ENCODE data around the gene AKAP13. TPM values are rescaled to one million over a fixed set of nuclear protein-coding genes. Genes with fewer than 3 reads are reported as not detected.
A peak's percentile ranks its signal among the peaks of the same experiment; 100 is the strongest.
"Not testable (repeated sequence)": the region's sequence is repeated elsewhere in the genome, so short reads cannot be mapped to it uniquely, and the experiment has no call there.

Gene AKAP13
- total RNA-seq, 1 donor from 2014 or later = 78.9 TPM

DNA sequence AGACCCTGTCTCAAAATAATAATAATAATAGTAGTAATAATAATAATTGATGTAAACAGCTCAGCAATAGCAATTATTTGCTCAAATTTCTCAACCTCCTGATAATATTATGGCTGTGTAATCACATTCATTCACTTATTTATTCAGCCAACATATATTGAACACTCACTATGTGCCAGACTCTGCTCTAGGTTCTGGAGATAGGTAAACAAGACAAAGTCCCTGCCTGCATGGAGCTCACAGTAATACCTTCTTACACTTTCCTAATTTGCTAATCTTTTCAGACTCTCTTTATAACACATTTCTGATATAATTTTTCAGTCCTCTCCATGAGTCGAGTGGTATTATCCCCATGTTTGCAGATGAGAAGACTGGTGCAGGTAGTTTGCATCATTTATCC is 276.7 kb downstream of the AKAP13 start:
- peaks cover 35% of the 10 kb centered on the region for H3K36me3 Mint-ChIP-seq (ENCODE audit: low read depth)

DNA sequence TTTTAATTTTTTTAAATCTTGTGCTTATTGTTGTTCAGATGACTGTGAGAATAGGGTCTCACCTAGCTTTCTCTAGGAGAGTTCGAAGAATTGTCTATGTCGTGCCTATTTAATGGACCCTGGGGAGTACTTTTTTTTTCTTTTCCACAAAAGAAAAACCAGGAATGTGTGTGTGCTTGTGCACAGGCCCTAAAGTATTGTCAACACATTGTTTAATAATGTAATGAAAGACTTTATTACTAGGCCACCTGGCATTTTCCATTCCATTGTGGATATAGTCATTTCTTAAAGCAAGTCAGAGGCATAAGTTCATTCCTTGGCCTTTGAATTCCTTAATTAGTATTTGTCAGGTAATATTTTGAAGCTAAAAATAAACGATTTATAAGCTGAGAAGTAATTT is 278.4 kb downstream of the AKAP13 start:
- Mint-ChIP-seq H3K9me3 (no peaks in the 10 kb centered on the region), H3K36me3 (ENCODE audit: low read depth) (peaks cover 37% of the 10 kb centered on the region), H3K4me1 (ENCODE audit: low read depth) (no peaks in the 10 kb centered on the region), H3K27me3 (ENCODE audit: insufficient read depth) (no peaks in the 10 kb centered on the region), H3K27ac (no peak overlapping the region), H3K4me3 (no peak overlapping the region)
- no peak for DNase-seq (ENCODE audit: low spot score)
- intact Hi-C loops (cut with micrococcal nuclease) = no loop called here

More for the DNA sequence above, 276.7 kb downstream of the AKAP13 start:
- intact Hi-C loops (cut with micrococcal nuclease) = no loop called here
- DNase-seq (ENCODE audit: low spot score) = no peak
- H3K4me1 Mint-ChIP-seq (ENCODE audit: low read depth) = no peaks in the 10 kb centered on the region
- no peaks in the 10 kb centered on the region for H3K27me3 Mint-ChIP-seq (ENCODE audit: insufficient read depth)
- no peak overlapping the region for H3K4me3 Mint-ChIP-seq
- H3K9me3 Mint-ChIP-seq = no peaks in the 10 kb centered on the region
- no peak overlapping the region for H3K27ac Mint-ChIP-seq

DNA sequence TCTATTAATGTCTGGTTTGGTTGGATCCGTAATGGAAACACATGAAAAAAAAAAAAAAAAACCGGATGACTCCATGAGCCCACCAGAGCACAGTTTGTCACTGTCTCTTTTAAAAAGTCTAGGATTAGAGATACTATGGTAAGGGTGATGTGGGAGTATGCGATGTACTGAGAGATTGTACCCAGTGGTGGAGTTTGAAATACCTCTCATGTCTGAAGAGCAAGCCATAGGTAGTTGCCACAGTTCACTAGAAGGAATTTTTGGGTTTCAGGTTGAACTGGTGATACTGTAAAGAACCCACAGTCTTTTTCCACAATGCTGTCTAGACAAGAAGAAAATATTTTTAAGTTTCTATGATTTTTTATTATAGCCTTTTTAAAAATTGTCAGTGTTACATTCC is 281.5 kb downstream of the AKAP13 start:
- intact Hi-C loops (cut with micrococcal nuclease) = no loop called here
- Mint-ChIP-seq H3K4me3 (no peak overlapping the region), H3K9me3 (no peaks in the 10 kb centered on the region), H3K36me3 (ENCODE audit: low read depth) (peaks cover 50% of the 10 kb centered on the region), H3K4me1 (ENCODE audit: low read depth) (peaks cover 4% of the 10 kb centered on the region), H3K27me3 (ENCODE audit: insufficient read depth) (no peaks in the 10 kb centered on the region), H3K27ac (peak overlapping the region; percentile 4)
- DNase-seq (ENCODE audit: low spot score) = no peak

DNA sequence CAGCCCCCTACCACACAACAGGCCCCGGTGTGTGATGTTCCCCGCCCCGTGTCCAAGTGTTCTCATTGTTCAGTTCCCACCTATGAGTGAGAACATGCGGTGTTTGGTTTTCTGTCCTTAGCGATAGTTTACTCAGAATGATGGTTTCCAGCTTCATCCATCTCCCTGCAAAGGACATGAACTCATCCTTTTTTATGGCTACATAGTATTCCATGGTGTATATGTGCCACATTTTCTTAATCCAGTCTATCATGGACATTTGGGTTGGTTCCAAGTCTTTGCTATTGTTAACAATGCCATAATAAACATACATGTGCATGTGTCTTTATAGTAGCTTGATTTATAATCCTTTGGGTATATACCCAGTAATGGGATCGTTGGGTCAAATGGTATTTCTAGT is 285.3 kb downstream of the AKAP13 start:
- not testable (repeated sequence) for H3K27ac Mint-ChIP-seq; DNase-seq (ENCODE audit: low spot score); H3K9me3 Mint-ChIP-seq; H3K4me3 Mint-ChIP-seq; H3K27me3 Mint-ChIP-seq (ENCODE audit: insufficient read depth)
- peaks cover 58% of the 10 kb centered on the region for H3K36me3 Mint-ChIP-seq (ENCODE audit: low read depth)
- peaks cover 22% of the 10 kb centered on the region for H3K4me1 Mint-ChIP-seq (ENCODE audit: low read depth)
- intact Hi-C loops (cut with micrococcal nuclease) = loop anchor here (5.0 kb wide), 1 partner anchor 123 kb away; no protein-coding TSS in a partner anchor

DNA sequence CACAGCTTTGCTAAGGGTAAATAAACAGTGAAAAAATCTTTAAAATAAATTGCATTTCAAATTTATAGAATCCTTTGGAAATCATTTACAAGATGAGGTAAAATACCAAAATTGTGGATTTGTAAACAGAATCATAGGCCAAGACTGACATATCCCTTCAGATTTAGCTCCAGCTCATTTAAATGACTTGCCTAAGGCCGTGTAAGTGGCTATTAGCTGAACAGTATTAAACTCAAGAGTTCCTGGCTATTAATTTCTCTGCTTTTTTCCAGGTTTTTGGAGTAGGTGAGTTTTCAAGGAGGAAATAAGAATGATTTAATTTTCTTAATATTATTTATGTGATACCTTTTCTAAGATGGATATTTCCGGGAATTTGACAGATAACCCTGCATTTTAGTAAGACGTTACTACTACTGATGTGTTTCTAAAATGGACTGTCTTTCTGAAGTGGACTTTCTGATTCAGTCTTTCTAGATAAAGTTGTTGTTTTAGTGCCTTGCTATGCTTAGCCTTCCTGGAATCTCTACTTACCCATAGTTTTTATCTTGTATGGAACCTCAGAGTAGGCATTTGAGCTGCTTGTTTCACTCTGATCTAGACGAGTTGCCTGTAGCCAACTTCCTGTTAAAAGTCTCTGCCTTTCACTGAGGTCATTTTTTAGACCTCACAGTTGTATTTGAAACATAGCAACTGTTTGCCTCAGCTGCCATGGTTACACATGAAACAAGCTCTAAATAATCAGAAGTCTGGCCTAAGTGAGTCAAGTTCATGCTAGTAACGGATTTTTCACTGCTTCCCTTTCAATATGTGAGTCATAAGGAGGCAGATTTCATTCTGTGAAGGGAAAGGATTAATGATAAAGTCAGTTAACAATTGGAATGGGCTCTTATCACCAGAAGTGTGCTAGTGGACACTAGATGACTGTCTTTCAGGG is 287.4 kb downstream of the AKAP13 start:
- peak; percentile 46 for DNase-seq (ENCODE audit: low spot score)
- H3K27me3 Mint-ChIP-seq (ENCODE audit: insufficient read depth) = no peaks in the 10 kb centered on the region
- no peaks in the 10 kb centered on the region for H3K9me3 Mint-ChIP-seq
- H3K27ac Mint-ChIP-seq = peak overlapping the region; percentile 97
- peaks cover 22% of the 10 kb centered on the region for H3K4me1 Mint-ChIP-seq (ENCODE audit: low read depth)
- H3K36me3 Mint-ChIP-seq (ENCODE audit: low read depth) = peaks cover 61% of the 10 kb centered on the region
- intact Hi-C loops (cut with micrococcal nuclease) = loop anchor here (1.0 to 5.0 kb wide), 9 partner anchors 21 to 349 kb away; no protein-coding TSS in a partner anchor
- peak overlapping the region; percentile 20 for H3K4me3 Mint-ChIP-seq

DNA sequence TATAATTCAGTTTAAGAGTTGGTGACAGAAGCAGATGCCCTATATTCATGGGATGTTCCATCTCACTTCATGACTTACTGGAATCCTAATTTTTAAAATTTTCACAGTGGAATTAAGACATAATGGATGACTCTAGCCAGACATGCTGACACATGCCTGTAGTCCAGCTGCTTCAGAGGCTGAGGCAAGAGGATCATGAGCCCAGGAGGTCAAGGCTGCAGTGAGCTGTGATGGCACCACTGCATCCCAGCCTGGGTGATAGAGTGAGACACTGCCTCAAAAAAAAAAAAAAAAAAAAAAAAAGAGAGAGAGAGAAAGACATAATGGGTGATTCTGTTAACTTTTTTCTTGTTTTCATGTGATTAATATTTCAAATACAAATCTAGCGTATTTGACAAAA is 290.8 kb downstream of the AKAP13 start:
- Mint-ChIP-seq H3K4me3 (no peak overlapping the region), H3K36me3 (ENCODE audit: low read depth) (peaks cover 52% of the 10 kb centered on the region), H3K27me3 (ENCODE audit: insufficient read depth) (no peaks in the 10 kb centered on the region), H3K4me1 (ENCODE audit: low read depth) (peaks cover 30% of the 10 kb centered on the region), H3K27ac (no peak overlapping the region), H3K9me3 (no peaks in the 10 kb centered on the region)
- intact Hi-C loops (cut with micrococcal nuclease) = no loop called here
- no peak for DNase-seq (ENCODE audit: low spot score)

DNA sequence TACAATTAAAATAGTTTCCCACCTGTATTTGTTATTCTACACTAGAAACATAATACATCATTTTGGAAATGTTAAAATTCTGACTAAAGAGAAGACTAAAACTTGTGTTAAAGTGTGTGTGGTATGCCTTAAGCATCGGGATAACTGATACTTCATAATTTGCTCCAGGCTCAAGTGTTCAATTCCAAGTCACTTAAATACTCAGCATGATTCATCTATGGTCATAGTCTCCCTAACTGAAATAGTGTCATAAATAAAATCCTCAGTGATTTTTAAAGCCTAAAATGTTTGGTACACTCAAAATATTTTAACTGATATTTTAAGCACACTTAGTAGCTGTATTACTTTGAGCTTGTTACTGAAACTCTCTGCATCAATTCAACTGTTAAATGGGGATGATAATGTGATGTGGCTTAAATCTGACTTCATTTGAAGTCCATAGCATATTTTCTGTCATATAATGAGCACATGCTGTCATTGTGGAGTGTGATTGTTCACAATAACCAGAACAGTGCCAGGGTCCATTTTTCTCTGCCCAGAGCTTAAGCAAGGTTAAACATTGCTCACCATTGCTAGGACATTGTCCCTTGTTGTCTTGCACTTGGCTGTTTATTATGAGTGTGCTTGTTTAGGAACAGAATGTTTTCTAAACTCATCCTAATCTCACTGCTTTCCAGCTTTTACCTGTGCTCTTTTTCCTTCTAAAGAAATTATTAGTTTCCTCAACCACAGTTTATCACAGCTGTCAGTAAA is 292.1 kb downstream of the AKAP13 start:
- H3K4me1 Mint-ChIP-seq (ENCODE audit: low read depth) = peaks cover 25% of the 10 kb centered on the region
- peaks cover 49% of the 10 kb centered on the region for H3K36me3 Mint-ChIP-seq (ENCODE audit: low read depth)
- DNase-seq (ENCODE audit: low spot score) = no peak
- H3K27me3 Mint-ChIP-seq (ENCODE audit: insufficient read depth) = no peaks in the 10 kb centered on the region
- intact Hi-C loops (cut with micrococcal nuclease) = no loop called here
- H3K4me3 Mint-ChIP-seq = no peak overlapping the region
- no peak overlapping the region for H3K27ac Mint-ChIP-seq
- H3K9me3 Mint-ChIP-seq = no peaks in the 10 kb centered on the region

DNA sequence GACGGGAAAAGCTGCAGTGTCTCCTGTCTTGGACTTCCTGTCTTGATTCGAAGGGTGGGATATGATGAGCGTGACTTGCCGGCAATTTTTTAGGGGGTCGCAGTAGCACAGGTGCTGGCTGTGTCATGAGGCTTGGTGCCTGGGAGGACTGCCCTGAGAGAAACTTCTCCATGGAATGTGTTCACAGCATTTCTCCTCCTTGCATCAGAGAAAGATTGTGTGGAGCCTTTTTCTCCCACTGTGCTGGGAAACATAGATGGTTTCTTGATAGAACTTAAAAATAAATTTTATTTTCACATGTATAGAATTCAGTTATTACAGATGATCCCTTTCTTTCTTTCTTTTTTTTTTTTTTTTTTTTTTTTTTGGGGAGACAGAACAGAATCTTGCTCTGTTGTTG is 292.9 kb downstream of the AKAP13 start:
- Mint-ChIP-seq H3K27me3 (ENCODE audit: insufficient read depth) (no peaks in the 10 kb centered on the region), H3K4me1 (ENCODE audit: low read depth) (peaks cover 17% of the 10 kb centered on the region), H3K4me3 (no peak overlapping the region), H3K36me3 (ENCODE audit: low read depth) (peaks cover 43% of the 10 kb centered on the region), H3K9me3 (no peaks in the 10 kb centered on the region), H3K27ac (no peak overlapping the region)
- DNase-seq (ENCODE audit: low spot score) = no peak
- intact Hi-C loops (cut with micrococcal nuclease) = no loop called here

DNA sequence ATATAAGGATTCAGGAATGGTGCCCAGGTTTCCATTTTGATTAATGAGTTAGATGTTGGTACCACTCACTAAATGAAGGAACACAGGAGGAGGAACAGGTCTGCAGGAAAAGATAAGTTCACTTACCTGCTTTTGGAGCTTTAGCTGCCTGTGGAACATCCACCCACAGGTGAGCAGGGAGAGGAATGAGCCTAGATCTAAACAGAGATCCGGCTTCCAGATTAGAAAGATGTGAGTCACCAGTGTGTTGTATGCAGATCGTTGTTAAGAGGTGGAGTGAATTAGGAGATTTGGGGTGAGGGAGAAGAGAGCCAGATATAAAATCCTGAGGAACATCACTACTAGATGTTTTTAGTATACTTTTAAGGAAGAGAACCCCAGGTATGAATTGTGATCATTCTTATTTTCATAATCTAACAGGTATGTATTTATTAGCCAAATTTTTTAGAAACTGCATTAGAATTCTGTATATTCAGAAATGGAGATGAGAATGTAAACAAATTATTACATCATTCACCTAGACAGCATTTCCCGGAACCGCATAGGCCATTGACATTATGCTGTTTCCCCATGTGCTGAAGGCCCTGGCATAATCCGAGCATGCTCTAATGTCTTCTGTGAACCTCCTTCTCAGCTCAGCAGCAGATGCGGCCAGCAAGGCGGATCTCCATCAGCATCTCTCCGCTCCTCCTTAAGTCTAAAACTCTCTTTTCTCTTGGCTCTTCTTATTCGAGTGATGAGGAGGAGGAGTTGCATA is 296.1 kb downstream of the AKAP13 start:
- no peak overlapping the region for H3K4me3 Mint-ChIP-seq
- H3K36me3 Mint-ChIP-seq (ENCODE audit: low read depth) = peaks cover 32% of the 10 kb centered on the region
- H3K9me3 Mint-ChIP-seq = no peaks in the 10 kb centered on the region
- no peak for DNase-seq (ENCODE audit: low spot score)
- no peaks in the 10 kb centered on the region for H3K27me3 Mint-ChIP-seq (ENCODE audit: insufficient read depth)
- peaks cover 13% of the 10 kb centered on the region for H3K4me1 Mint-ChIP-seq (ENCODE audit: low read depth)
- intact Hi-C loops (cut with micrococcal nuclease) = no loop called here
- no peak overlapping the region for H3K27ac Mint-ChIP-seq

DNA sequence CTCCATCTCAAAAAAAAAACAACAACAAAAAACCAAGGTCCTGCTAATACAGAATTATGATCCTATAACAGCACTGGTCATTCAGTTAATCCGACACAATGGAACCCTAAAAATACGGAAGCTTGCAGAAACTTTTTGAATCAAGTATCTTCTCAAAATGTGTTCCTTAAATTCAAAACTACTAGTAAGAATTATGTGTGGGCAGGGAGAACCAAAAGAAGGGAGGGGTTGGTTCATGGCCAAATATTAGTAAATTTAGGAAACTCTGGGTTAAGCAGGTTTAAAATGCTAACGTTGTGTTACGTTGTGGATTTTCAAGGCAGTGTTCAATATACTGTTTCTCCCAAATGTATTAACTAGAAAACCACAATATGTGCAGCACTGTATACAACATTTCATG is 298.8 kb downstream of the AKAP13 start:
- intact Hi-C loops (cut with micrococcal nuclease) = no loop called here
- Mint-ChIP-seq H3K36me3 (ENCODE audit: low read depth) (peaks cover 27% of the 10 kb centered on the region), H3K27me3 (ENCODE audit: insufficient read depth) (no peaks in the 10 kb centered on the region), H3K4me3 (no peak overlapping the region), H3K27ac (no peak overlapping the region), H3K4me1 (ENCODE audit: low read depth) (peaks cover 8% of the 10 kb centered on the region), H3K9me3 (no peaks in the 10 kb centered on the region)
- DNase-seq (ENCODE audit: low spot score) = no peak

DNA sequence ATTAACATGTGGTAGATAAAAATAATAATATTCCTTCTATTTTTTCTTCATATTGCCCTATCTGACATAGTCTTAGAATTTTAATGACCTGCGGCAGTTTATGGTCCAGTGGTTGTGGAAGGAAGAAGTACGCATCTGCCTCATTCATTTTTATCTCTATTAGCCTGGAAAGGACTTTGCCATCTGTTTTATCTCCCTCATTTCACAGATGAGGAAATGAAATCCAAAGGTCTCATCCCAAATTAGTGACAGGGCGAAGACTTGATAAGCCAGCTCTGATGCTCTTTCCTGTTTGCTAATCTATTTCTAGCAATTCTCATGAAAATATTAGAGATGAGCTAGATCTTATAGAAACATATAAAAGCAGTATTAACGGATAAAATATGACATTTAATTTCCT is 301.0 kb downstream of the AKAP13 start:
- H3K4me1 Mint-ChIP-seq (ENCODE audit: low read depth) = peaks cover 9% of the 10 kb centered on the region
- intact Hi-C loops (cut with micrococcal nuclease) = no loop called here
- H3K9me3 Mint-ChIP-seq = no peaks in the 10 kb centered on the region
- H3K27me3 Mint-ChIP-seq (ENCODE audit: insufficient read depth) = no peaks in the 10 kb centered on the region
- no peak overlapping the region for H3K27ac Mint-ChIP-seq
- peaks cover 28% of the 10 kb centered on the region for H3K36me3 Mint-ChIP-seq (ENCODE audit: low read depth)
- no peak overlapping the region for H3K4me3 Mint-ChIP-seq
- no peak for DNase-seq (ENCODE audit: low spot score)

DNA sequence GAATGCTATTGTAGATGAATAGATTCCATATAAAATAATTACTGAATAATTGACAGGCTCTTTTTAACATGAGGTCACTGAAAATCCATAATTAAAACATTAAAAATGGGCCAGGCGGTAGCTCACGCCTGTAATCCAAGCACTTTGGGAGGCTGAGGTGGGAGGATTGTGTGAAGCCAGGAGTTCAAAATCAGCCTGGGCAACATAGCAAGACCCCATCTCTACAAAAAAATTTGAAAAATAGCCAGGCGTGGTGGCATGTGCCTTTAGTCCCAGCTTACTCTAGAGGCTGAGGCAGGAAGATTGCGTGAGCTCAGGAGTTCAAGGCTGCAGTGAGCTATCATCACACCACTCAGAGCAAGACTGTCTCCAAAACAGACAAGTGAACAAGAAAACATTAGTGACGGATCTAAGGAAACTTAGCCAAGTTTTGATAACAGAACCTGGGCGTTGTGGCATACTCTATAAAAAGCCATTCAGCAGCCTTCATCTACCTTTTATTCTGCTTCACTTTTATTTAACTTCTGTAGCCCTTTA is 303.8 kb downstream of the AKAP13 start:
- Mint-ChIP-seq H3K36me3 (ENCODE audit: low read depth) (peaks cover 32% of the 10 kb centered on the region), H3K4me1 (ENCODE audit: low read depth) (peaks cover 30% of the 10 kb centered on the region), H3K27ac (no peak overlapping the region)

More for the DNA sequence above, 303.8 kb downstream of the AKAP13 start:
- no peak for DNase-seq (ENCODE audit: low spot score)
- intact Hi-C loops (cut with micrococcal nuclease) = no loop called here
- H3K4me3 Mint-ChIP-seq = no peak overlapping the region
- H3K27me3 Mint-ChIP-seq (ENCODE audit: insufficient read depth) = no peaks in the 10 kb centered on the region
- H3K9me3 Mint-ChIP-seq = no peaks in the 10 kb centered on the region

Data from activated T-helper 1 cell treated with anti-CD3 and anti-CD28 coated beads, Interleukin-12 subunit alpha, Interleukin-12 subunit beta, Interleukin-2, Interleukin-4 antibody, amounts not matched to agents 30 ng/mL and 10 ng/mL and 1 ng/mL, durations not matched to agents 14 hours and 24 hours and 36 hours (primary cell).